Heart right ventricle (tissue), 16 donors: ENCODE measurements around the gene HNRNPM. TPM values are rescaled to one million over a fixed set of nuclear protein-coding genes. Genes with fewer than 3 reads are reported as not detected.
A peak's percentile ranks its signal among the peaks of the same experiment; 100 is the strongest.

Experiments
- ATAC-seq, 8 donors: fragments of 200-7000 bp; cut with Tn5 transposase; one replicate each; pipeline ENCODE4 v1.9.1; 2020; ENCODE audit warnings: mild to moderate bottlenecking in 8 of 8, moderate library complexity in 8 of 8, moderate number of reproducible peaks in 1 of 8
- DNase-seq, 2 donors: peaks; one replicate each; pipeline ENCODE4 v3.0.0-alpha.2; 2020
- H3K27ac ChIP-seq, 10 donors: fragments of 200-600 bp; sonication (generic) in 2 of 10; one replicate each; pipeline versions ENCODE4 v1.5.0 to v1.8.0; 2020 to 2022; ENCODE audit warnings: mild to moderate bottlenecking in 3 of 10
- H3K27me3 ChIP-seq, 7 donors: fragments of 200-600 bp; one replicate each; pipeline ENCODE4 v1.8.0; 2021 to 2022; ENCODE audit warnings: mild to moderate bottlenecking in 2 of 7
- H3K36me3 ChIP-seq, 9 donors: fragments of 200-600 bp; sonication (generic) in 1 of 9; one replicate each; pipeline versions ENCODE4 v1.5.0 to v1.8.0; 2020 to 2022; ENCODE audit warnings: mild to moderate bottlenecking in 2 of 9
- H3K4me1 ChIP-seq, 9 donors: fragments of 200-600 bp; sonication (generic) in 1 of 9; one replicate each; pipeline versions ENCODE4 v1.5.0 to v1.8.0; 2020 to 2022; ENCODE audit warnings: mild to moderate bottlenecking in 4 of 9
- H3K4me3 ChIP-seq, 10 donors: fragments of 200-600 bp; sonication (generic) in 2 of 10; one replicate each; pipeline versions ENCODE4 v1.5.0 to v1.8.0; 2020 to 2022; ENCODE audit warnings: mild to moderate bottlenecking in 7 of 10, moderate library complexity in 2 of 10
- H3K9me3 ChIP-seq, 11 donors: fragments of 200-600 bp in 10 of 11; sonication (generic) in 2 of 11; one replicate each; pipeline versions ENCODE4 v1.5.0 to v1.8.0; 2013 to 2022; ENCODE audit warnings: mild to moderate bottlenecking in 2 of 11, control low read depth in 1 of 11, moderate library complexity in 1 of 11
- CTCF ChIP-seq, 9 donors: fragments of 200-600 bp; sonication (generic) in 2 of 9; IDR thresholded peaks; one replicate each; pipeline versions ENCODE4 v1.5.0 to v1.8.0; 2021 to 2022; ENCODE audit warnings: antibody characterized with exemption in 9 of 9, mild to moderate bottlenecking in 5 of 9, moderate library complexity in 1 of 9
- WGBS, 2 donors: extraction: QIAGEN DNeasy Blood & Tissue Kit; methylation state at CpG; one replicate each; pipeline ENCODE4 v1.1.7; 2013; ENCODE audit warnings: inconsistent platforms in 1 of 2; 5-methylcytosine and 5-hydroxymethylcytosine counted together
- intact Hi-C, 10 donors: fragments of 100-400 bp; cut with DNase I; formaldehyde crosslinking; loops; one replicate each; pipeline versions ENCODE4 v1.11.1 to v1.14.2; 2022
- polyA plus RNA-seq, 2 donors: library from polyadenylated mRNA; stranded (reverse); fragments of 200-250 nt; gene quantifications; one replicate each; pipeline ENCODE4 v1.2.3, GENCODE V29; 2013
- total RNA-seq, 10 donors: library from RNA; stranded (reverse); fragmentation: NEBNext Ultra II Directional in 3 of 10; extraction: Animal tissue kit (Norgen Biotek cat#: 25700) in 3 of 10; gene quantifications; one replicate each; pipeline versions ENCODE4 v1.2.1 to v1.2.4, GENCODE V29; 2021 to 2023
- donor health status: Arrhythmogenic right ventricular cardiomyopathy.
- donor health status: ischemic (EF 13 %, LVEDD 7.1; RV severe dilation, severe dysfunction).
- donor health status: healthy with polysubstance abuse.
- donor health status: DM: no; HTN: yes; CAD: no.
- donor health status: DM: no; HTN: no; CAD: no.
- donor health status: ischemic (EF 25% LVEDD 6.9; RV normal size, moderate dysfunction).
- donor health status: ischemic (EF 25% LVEDD 5.7; RV mildly dilated, moderate dysfunction).
- donor health status: healthy.
- donor health status: DM: yes; HTN: yes; CAD: no.
- donor health status: Ischemic cardiomyopathy.
- donor health status: ischemic (EF 35%, LVEDD 5.7; RV mildly dilated, moderate dysfunction).
- donor health status: nonischemic (EF 11% LVEDD 7.7; RV severe dilation, severe dysfunction).
- donor health status: DM: yes; HTN: yes; CAD: no.
- donor health status: PGD.
- donor health status: ischemic (EF 29% LVEDD 5.4; RV normal size, mild dysfunction).
- donor health status: nonischemic (EF 23%, LVEDD 6.1; RV moderate dilation, normal function).

Gene HNRNPM
- total and polyA plus RNA-seq, 12 donors, result 48.5 to 127 (median 93.9) TPM

DNA sequence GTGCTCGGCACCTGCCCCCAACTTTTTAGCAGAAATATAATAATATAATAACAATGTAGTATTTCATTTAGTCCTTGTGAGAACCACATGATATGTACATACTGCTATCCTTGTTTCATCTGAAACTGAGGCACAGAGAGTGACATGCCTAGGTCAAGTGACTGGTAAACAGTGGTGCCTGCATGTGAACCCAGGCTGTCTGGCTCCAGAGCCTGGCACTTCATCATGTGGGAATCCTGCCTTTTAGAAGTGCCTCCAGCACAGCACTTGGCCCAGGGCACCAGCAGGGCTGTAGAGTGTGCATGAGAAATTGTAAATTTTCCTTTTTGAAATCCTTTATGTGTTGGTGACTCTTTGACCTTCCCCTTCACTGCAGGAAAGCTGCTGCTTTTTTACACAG is 30.2 kb downstream of the HNRNPM start:
- no peaks in the 10 kb centered on the region for H3K27me3 ChIP-seq
- H3K9me3 ChIP-seq, result no peaks in the 10 kb centered on the region
- intact Hi-C loops, result no loop called here
- H3K4me1 ChIP-seq, result peaks cover 6 to 54% (median 36%) of the 10 kb centered on the region in 9 donors
- ATAC-seq (no peak), DNase-seq (no peak)
- no peak for TF ChIP-seq CTCF (IDR thresholded peaks at IDR 0.05)
- no peak overlapping the region for H3K4me3 ChIP-seq
- WGBS, 2 donors, result 86 to 94% methylated on average over 1 of the region's 1 CpG
- H3K36me3 ChIP-seq, result peaks cover 0 to 100% (median 40%) of the 10 kb centered on the region in 9 donors
- H3K27ac ChIP-seq, result peak overlapping the region in 2 of 10 donors; percentile 1 to 30

GRCh38 chr19:8476524-8476923 is 31.7 kb downstream of the HNRNPM start:
- TF ChIP-seq CTCF (IDR thresholded peaks at IDR 0.05), result peak in 3 of 9 donors; percentile 17 to 26 (median 20)
- 51 to 74% methylated on average over 8 of the region's 8 CpGs for WGBS, 2 donors
- intact Hi-C loops, result no loop called here
- peak in 6 of 8 donors; percentile 35 to 74 (median 52) for ATAC-seq
- peaks cover 0 to 99% (median 32%) of the 10 kb centered on the region in 9 donors for H3K36me3 ChIP-seq
- no peak overlapping the region for H3K4me3 ChIP-seq
- H3K27me3 ChIP-seq, result no peaks in the 10 kb centered on the region
- H3K9me3 ChIP-seq, result no peaks in the 10 kb centered on the region
- peak overlapping the region in 2 of 10 donors; percentile 0 to 19 for H3K27ac ChIP-seq
- peaks cover 13 to 65% (median 44%) of the 10 kb centered on the region in 9 donors for H3K4me1 ChIP-seq
- peak in 1 of 2 donors; percentile 27 for DNase-seq

DNA sequence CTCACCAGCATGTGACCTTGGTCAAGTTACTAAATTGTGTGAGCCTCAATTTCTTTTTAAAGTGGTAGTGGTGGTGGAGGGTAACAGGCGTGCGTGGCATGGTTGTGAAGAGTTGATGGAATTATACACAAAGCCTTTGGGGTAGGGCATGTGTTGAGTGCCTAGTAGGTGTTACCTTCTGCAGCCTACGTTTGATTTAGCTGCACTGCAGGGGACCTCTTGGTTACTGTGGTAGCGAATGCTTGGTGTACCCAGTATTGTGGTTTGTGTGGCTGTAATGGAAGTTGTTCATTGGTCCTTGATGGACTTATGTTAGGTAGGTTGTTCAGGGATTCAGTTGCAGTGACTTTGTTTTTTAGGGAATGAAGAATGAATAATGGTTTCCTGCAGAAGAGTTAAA is 33.1 kb downstream of the HNRNPM start:
- ATAC-seq, result no peak
- 82 to 83% methylated on average over 4 of the region's 4 CpGs for WGBS, 2 donors
- Histone ChIP-seq H3K36me3 (peaks cover 0 to 97% (median 23%) of the 10 kb centered on the region in 9 donors), H3K27me3 (no peaks in the 10 kb centered on the region), H3K9me3 (no peaks in the 10 kb centered on the region), H3K27ac (no peak overlapping the region), H3K4me3 (no peak overlapping the region), H3K4me1 (peaks cover 14 to 64% (median 43%) of the 10 kb centered on the region in 9 donors)
- no peak for DNase-seq
- intact Hi-C loops, result no loop called here
- TF ChIP-seq CTCF (IDR thresholded peaks at IDR 0.05), result no peak

DNA sequence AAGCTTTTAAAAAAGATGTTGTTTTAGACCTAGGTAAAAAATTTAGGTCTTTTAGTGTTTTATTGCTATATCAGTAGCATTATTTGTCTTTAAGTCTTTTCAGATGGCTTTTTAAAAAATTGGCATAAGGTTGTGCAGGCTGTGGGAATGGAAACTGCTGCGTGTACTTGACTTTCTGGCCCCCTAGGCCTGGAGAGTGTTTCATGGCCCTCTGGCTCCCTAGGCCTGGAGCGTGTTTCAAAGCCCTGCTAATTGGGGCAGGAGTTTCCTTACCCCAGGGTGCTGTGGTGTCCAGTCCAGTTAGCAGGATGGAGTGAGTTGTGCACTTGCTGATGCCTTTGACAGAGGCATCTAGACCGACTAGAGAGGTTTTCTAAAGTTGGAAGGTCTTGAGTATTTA is 33.8 kb downstream of the HNRNPM start:
- H3K27me3 ChIP-seq, result no peaks in the 10 kb centered on the region
- H3K9me3 ChIP-seq, result no peaks in the 10 kb centered on the region
- peaks cover 14 to 70% (median 38%) of the 10 kb centered on the region in 9 donors for H3K4me1 ChIP-seq
- no peak overlapping the region for H3K4me3 ChIP-seq
- ATAC-seq (no peak), DNase-seq (no peak)
- H3K27ac ChIP-seq, result peak overlapping the region in 4 of 10 donors; percentile 4 to 43 (median 14)
- peaks cover 0 to 97% (median 28%) of the 10 kb centered on the region in 9 donors for H3K36me3 ChIP-seq
- no peak for TF ChIP-seq CTCF (IDR thresholded peaks at IDR 0.05)
- WGBS, 2 donors, result 38 to 49% methylated on average over 3 of the region's 3 CpGs
- intact Hi-C loops, result no loop called here
